GM21367 (cell line): ENCODE data around the gene VTI1A.

Source experiments
- ATAC-seq: cut with Tn5 transposase; IDR thresholded peaks from one replicate; pipeline ENCODE4 v1.9.1; 2021; ENCODE audit not compliant: unreplicated experiment

VTI1A gene

GRCh38 chr10:112631501-112632400, 184.7 kb downstream of the VTI1A start:
- ATAC-seq: no peak

- ATAC-seq: no peak
Measured at GRCh38 chr10:112634096-112634830, 187.2 kb downstream of the VTI1A start.

GRCh38 chr10:112637901-112638300, 190.9 kb downstream of the VTI1A start:
- no peak for ATAC-seq

GRCh38 chr10:112639298-112639697, 192.3 kb downstream of the VTI1A start:
- no peak for ATAC-seq

- ATAC-seq: no peak
Measured at GRCh38 chr10:112640638-112641037, 193.6 kb downstream of the VTI1A start.

GRCh38 chr10:112643600-112644264, 196.7 kb downstream of the VTI1A start:
- ATAC-seq: no peak

- no peak for ATAC-seq
Measured at GRCh38 chr10:112644265-112644645, 197.2 kb downstream of the VTI1A start.

- no peak for ATAC-seq
Measured at GRCh38 chr10:112649006-112649821, 202.2 kb downstream of the VTI1A start.

- no peak for ATAC-seq
Measured at GRCh38 chr10:112649822-112650152, 202.8 kb downstream of the VTI1A start.

GRCh38 chr10:112650588-112651030, 203.6 kb downstream of the VTI1A start:
- ATAC-seq: no peak

- no peak for ATAC-seq
Measured at GRCh38 chr10:112653215-112653614, 206.2 kb downstream of the VTI1A start.

GRCh38 chr10:112653851-112654250, 206.8 kb downstream of the VTI1A start:
- no peak for ATAC-seq

- no peak for ATAC-seq
Measured at GRCh38 chr10:112654794-112655193, 207.8 kb downstream of the VTI1A start.

GRCh38 chr10:112655722-112656121, 208.7 kb downstream of the VTI1A start:
- ATAC-seq: no peak

- ATAC-seq: no peak
Measured at GRCh38 chr10:112658465-112658864, 211.4 kb downstream of the VTI1A start.

- ATAC-seq: no peak
Measured at GRCh38 chr10:112658900-112659638, 212.1 kb downstream of the VTI1A start.

- ATAC-seq: no peak
Measured at GRCh38 chr10:112663234-112664125, 216.5 kb downstream of the VTI1A start.

GRCh38 chr10:112666094-112666493, 219.1 kb downstream of the VTI1A start:
- ATAC-seq: no peak

- ATAC-seq: no peak
Measured at GRCh38 chr10:112669989-112670388, 223.0 kb downstream of the VTI1A start.
